ENCODE data around the gene GJB6. TPM values are rescaled to one million over a fixed set of nuclear protein-coding genes. Genes with fewer than 3 reads are reported as not detected.

Gene GJB6
- total and polyA plus RNA-seq, 4 donors: 0.86 TPM; not detected in 3

- H3K27ac ChIP-seq (ENCODE audit: low read depth in 1 of 2, low read length in 1 of 2): no peak overlapping the region
- no peak overlapping the region for H3K4me3 ChIP-seq
- peaks cover 0 to 50% (median 49%) of the 10 kb centered on the region in 3 donors for H3K27me3 ChIP-seq (ENCODE audit: control insufficient read depth in 3 of 3, insufficient read depth in 3 of 3, low read length in 2 of 3)
- no peaks in the 10 kb centered on the region for H3K9me3 ChIP-seq (ENCODE audit: control insufficient read depth in 4 of 4, insufficient read depth in 3 of 4, low read length in 3 of 4)
- no peaks in the 10 kb centered on the region for H3K36me3 ChIP-seq (ENCODE audit: control insufficient read depth in 4 of 4, insufficient read depth in 4 of 4, low read length in 4 of 4)
- no peak for ATAC-seq (ENCODE audit: insufficient read depth, low FRiP score)
- no peak for DNase-seq
- no peak overlapping the region for H3K9ac ChIP-seq (ENCODE audit: insufficient read depth in 1 of 2, low read length in 2 of 2)
- peaks cover 0 to 16% (median 12%) of the 10 kb centered on the region in 5 donors for H3K4me1 ChIP-seq (ENCODE audit: control insufficient read depth in 5 of 5, insufficient read depth in 5 of 5, low read length in 5 of 5)
- WGBS, 2 donors: 93 to 96% methylated on average over 16 of the region's 16 CpGs
- TF ChIP-seq CTCF (IDR thresholded peaks at IDR 0.05; ENCODE audit: control extremely low read depth, extremely low read depth): no peak
Observed at GRCh38 chr13:20190481-20191310, 41.4 kb downstream of the GJB6 start.

DNA sequence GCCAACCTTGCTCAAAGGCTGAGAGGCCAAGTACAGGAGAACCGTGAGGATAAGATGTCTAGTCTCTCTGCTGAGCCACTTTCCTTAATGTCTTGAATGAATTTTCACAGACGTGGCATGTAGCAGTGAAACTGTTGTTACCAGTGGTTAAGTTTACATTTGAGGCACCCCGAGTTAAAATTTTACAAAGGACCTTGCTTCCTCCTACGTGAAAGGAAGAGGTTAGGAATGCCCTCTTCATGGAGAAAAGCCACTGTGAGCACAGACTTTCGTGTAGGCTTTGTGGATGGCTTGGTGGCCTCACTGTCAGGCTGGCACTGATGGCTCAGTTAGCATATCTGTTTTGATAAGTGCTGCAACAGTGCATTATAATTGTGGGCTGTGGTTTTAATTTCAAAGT, 42.0 kb downstream of the GJB6 start:
- H3K9ac ChIP-seq (ENCODE audit: insufficient read depth in 1 of 2, low read length in 2 of 2): no peak overlapping the region
- WGBS, 2 donors: 74 to 79% methylated on average over 5 of the region's 5 CpGs
- TF ChIP-seq CTCF (IDR thresholded peaks at IDR 0.05; ENCODE audit: control extremely low read depth, extremely low read depth): no peak

DNA sequence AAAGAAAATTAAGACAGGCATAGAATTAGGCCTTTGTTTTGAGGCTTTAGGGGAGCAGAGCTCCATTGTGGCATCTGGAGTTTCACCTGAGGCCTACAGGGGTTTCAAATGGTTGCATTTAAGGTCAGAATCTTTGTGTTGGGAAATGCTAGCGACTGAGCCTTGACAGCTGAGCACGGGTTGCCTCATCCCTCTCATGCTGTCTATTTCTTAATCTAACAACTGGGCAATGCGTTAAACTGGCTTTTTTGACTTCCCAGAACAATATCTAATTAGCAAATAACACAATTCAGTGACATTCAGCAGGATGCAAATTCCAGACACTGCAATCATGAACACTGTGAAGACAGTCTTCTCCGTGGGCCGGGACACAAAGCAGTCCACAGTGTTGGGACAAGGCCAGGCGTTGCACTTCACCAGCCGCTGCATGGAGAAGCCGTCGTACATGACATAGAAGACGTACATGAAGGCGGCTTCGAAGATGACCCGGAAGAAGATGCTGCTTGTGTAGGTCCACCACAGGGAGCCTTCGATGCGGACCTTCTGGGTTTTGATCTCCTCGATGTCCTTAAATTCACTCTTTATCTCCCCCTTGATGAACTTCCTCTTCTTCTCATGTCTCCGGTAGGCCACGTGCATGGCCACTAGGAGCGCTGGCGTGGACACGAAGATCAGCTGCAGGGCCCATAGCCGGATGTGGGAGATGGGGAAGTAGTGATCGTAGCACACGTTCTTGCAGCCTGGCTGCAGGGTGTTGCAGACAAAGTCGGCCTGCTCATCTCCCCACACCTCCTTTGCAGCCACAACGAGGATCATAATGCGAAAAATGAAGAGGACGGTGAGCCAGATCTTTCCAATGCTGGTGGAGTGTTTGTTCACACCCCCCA, 43.2 kb downstream of the GJB6 start:
- Histone ChIP-seq H3K27ac (ENCODE audit: low read depth in 1 of 2, low read length in 1 of 2) (no peak overlapping the region), H3K36me3 (ENCODE audit: control insufficient read depth in 4 of 4, insufficient read depth in 4 of 4, low read length in 4 of 4) (no peaks in the 10 kb centered on the region), H3K27me3 (ENCODE audit: control insufficient read depth in 3 of 3, insufficient read depth in 3 of 3, low read length in 2 of 3) (peaks cover 2 to 43% (median 32%) of the 10 kb centered on the region in 3 donors), H3K9me3 (ENCODE audit: control insufficient read depth in 4 of 4, insufficient read depth in 3 of 4, low read length in 3 of 4) (no peaks in the 10 kb centered on the region), H3K9ac (ENCODE audit: insufficient read depth in 1 of 2, low read length in 2 of 2) (no peak overlapping the region), H3K4me1 (ENCODE audit: control insufficient read depth in 5 of 5, insufficient read depth in 5 of 5, low read length in 5 of 5) (peaks cover 0 to 13% (median 9%) of the 10 kb centered on the region in 5 donors), H3K4me3 (no peak overlapping the region)
- DNase-seq: no peak
- no peak for TF ChIP-seq CTCF (IDR thresholded peaks at IDR 0.05; ENCODE audit: control extremely low read depth, extremely low read depth)
- WGBS, 2 donors: 59 to 76% methylated on average over 28 of the region's 28 CpGs
- ATAC-seq (ENCODE audit: insufficient read depth, low FRiP score): no peak

More for the DNA sequence above, 42.0 kb downstream of the GJB6 start:
- DNase-seq (no peak), ATAC-seq (ENCODE audit: insufficient read depth, low FRiP score) (no peak)
- Histone ChIP-seq H3K27ac (ENCODE audit: low read depth in 1 of 2, low read length in 1 of 2) (no peak overlapping the region), H3K36me3 (ENCODE audit: control insufficient read depth in 4 of 4, insufficient read depth in 4 of 4, low read length in 4 of 4) (no peaks in the 10 kb centered on the region), H3K9me3 (ENCODE audit: control insufficient read depth in 4 of 4, insufficient read depth in 3 of 4, low read length in 3 of 4) (no peaks in the 10 kb centered on the region), H3K4me1 (ENCODE audit: control insufficient read depth in 5 of 5, insufficient read depth in 5 of 5, low read length in 5 of 5) (peaks cover 0 to 16% (median 12%) of the 10 kb centered on the region in 5 donors), H3K4me3 (no peak overlapping the region), H3K27me3 (ENCODE audit: control insufficient read depth in 3 of 3, insufficient read depth in 3 of 3, low read length in 2 of 3) (peaks cover 0 to 48% (median 44%) of the 10 kb centered on the region in 3 donors)

Measured in lung (tissue), 12 donors.